GM18526 (cell line): ENCODE measurements around the gene YWHAQ.

ENCODE experiments used
- POLR2A ChIP-seq: IDR thresholded peaks from 3 replicates; pipeline ENCODE4 v1.6.1; 2011; ENCODE audit not compliant: insufficient read length; ENCODE audit errors: extremely low read depth

The YWHAQ gene

DNA sequence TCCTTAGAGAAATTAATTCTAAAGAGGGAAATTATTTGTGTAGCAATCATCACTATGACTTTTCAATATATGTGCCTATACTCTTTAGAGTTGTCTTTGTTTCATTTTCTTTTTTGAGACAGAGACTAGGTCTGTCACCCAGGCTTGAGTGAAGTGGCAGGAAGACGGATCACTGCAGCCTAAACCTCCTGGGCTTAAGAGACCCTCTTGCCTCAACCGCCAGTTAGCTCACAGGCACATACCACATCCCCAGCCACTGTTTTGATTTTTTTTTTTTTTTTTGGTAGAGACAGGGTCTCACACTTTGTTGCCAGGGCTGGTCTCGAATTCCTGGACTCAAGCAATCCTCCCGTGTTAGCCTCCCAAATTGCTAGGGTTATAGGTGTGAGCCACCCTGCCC, 12.4 kb downstream of the YWHAQ start:
- no peak for TF ChIP-seq POLR2A

DNA sequence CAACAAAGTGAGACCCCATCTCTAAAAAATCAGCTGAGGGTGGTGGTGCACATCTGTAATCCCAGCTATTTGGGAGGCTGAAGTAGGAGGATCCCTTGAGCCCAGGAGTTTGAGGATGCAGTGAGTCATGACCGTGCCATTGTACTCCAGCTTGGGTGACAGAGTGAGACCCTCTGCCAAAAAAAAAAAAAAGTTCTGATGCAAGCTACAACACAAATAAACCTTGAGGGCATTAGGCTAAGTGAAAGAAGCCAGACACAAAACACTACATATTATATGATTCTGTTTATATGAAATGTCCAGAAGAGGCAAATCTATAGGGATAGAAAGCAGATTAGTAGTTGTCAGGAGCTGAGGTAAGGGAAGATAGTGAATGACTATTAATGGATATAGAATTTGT, 13.0 kb downstream of the YWHAQ start:
- no peak for TF ChIP-seq POLR2A

DNA sequence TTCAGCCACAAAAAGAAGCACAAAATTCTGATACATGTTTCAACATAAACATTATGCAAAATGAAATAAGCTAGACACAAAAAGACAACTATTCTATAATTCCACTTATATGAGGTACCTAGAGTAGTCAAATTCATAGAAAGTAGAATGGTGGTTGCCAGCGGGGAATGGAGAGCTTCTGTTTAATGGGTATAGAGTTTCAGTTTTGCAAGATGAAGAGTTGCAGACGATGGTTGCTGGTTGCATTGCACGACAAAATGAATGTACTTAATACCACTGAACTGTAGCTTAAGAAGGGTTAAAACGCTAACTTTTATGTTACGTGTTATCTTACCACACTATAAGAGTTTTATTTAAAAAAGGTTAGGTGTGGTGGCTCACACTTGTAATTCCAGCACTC, 13.5 kb downstream of the YWHAQ start:
- no peak for TF ChIP-seq POLR2A

DNA sequence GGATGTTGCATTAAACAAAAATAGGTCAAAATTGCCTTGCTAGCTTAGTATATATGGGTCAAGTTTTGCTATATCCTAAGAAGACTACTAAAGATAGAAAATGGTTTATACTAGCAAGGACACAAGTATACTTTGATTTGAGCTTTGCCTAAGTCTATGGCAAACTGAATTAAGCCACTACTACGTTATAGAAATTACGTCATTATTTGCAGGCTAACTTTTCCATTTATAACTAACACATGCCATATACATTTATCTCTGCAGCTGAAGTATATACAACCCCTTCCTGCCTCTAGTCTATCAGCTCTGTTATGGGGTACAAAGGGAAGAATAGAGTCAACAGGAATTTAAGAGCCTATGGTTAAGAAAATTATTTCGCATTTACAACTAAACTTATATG, 16.2 kb downstream of the YWHAQ start:
- TF ChIP-seq POLR2A: no peak

DNA sequence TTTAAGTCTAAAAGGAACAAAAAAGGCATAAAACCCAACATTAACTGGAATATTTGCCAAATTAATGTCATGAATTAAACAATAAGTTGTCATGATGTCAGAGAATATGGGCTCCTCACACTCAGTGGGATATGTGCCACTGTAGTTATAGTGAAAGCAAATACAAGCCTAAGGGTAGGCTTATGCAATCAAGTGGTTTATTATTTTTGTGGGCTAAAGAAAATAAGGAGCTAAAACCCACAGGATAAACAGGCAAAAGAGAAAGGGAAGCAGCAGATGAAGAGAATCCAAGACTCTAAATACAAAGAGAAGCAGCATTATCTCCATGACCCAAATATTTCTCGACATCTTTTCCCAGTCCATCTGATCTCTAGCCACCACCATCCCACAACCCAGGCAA, 17.5 kb downstream of the YWHAQ start:
- TF ChIP-seq POLR2A: no peak

DNA sequence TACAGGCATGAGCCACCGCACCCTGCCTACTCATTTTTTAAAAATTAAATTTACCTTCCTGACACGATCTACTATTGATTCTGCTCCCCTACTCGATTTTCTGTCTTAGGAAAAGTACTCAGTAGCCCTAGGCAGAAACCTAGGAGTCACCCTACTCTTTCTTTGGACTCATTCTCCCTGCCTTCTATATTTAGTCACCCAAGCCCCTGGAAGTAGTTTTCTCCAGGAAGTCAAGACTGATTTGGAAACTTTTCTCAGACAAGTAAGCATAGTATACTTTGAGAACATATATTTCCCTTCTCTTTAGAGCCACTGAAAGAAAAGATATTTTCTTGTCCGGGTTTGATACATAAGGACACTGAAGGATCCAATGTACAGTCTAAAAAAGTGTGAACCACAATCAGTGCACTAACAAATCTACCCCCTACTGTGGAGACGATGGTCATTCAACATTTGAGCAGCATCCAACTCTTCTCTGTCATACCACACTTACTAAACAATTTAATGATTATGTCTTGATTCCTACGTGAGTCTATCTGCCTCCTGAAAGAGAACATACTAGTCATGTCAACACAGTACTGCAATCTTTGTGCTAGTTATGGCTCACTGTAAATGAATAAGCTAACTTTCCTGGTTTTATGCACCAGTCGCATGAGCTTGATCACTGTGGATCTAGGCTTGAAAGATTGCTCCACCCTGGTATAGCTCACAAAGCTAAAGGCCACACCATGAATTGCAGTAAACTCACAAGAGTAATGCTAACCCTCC, 19.8 kb downstream of the YWHAQ start:
- TF ChIP-seq POLR2A: no peak

DNA sequence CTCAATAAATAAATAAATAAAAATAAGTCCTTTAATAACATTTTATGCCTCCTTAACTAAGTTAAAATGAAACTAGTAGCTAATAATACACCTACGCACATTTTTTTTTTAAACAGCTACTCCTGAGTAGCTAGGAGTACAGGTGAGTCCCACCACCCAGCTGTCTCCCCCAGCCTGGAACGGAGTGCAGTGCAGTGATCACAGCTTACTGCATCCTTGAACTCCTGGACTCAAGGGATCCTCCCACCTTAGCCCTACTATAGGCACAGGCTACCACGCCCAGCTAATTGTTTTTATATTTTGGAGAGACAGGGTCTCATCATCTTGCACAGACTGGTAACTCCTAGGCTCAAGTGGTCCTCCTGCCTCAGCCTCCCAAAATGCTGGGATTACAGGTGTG, 28.4 kb downstream of the YWHAQ start:
- no peak for TF ChIP-seq POLR2A

DNA sequence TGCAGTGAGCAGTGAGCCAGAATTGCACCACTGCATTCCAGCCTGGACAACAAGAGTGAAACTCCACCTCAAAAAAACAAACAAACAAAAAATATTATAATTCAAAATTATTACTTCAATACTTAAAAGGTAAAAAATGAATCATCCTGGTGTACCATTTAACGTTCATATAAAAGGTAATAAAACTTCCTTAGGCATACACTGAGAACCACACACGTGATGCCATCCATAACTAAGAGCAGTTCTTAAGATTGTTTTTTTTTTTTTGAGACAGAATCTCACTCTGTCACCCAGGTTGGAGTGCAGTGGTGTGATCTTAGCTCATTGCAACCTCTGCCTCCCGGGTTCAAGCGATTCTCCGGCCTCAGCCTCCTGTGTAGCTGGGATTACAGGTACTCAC, 29.4 kb downstream of the YWHAQ start:
- no peak for TF ChIP-seq POLR2A

DNA sequence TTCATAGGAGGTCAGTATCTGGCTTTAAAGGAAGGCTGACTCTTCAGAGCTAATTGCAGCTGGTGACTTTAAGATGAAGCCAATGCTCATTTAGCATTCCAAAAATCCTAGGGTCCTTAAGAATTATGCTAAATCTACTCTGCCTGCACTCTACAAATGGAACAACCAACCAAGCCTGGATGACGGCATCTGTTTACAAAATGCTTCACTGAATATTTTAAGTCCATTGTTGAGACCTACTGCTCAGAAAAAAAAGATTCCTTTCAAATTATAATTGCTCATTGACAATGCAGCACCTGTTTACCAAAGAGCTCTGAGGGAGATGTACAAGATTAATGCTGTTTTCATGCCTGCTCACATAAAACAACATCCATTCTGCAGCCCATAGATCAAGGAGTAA, 31.4 kb downstream of the YWHAQ start:
- TF ChIP-seq POLR2A: no peak

DNA sequence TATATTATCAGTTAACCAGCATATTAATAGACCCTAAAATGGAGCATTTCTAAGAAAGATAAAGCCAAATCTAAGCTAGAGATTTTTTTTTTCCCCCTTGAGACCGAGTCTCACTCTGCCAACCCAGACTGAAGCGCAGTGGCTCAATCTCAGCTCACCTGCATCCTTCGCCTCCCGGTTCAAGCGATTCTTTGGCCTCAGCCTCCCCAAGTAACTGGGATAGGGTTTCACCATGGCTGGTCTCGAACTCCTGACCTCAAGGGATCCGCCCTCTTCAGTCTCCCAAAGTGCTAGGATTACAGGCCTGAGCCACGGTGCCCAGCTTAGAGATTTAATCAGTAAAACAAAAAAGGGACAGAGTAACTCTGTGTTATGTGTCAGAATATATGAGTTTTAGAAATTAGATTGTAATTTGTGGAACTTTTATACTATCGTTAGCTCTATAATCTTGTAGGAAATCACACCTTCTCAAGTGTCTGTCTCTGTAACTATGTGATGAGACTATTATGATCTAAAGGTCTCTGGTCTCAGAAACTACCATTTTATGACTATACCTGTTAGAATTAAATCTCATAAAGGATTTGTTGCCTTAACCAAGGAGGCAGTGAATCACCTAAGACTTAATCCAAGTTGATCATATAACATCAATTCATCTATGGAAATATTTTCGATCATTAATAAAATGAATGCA, 34.0 kb downstream of the YWHAQ start:
- TF ChIP-seq POLR2A: no peak

DNA sequence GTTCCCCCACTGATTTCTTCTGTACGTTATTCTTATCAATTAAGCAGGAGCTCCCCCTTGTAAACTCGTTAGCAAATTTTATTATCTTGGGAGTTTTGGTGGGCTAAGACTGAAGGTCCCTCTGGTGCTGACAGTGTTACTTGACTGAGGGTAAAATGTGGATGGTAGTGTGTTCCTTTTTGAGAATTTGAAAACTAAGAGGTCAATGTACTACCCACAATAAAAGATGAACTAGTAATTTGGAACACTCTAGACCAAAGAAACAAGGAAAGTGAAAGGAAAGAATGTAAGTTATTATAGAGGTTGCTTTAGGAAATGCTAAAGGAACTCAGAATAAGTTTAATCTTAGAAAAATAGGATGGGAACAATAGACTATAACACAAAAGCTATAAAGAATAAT, 35.1 kb downstream of the YWHAQ start:
- no peak for TF ChIP-seq POLR2A

DNA sequence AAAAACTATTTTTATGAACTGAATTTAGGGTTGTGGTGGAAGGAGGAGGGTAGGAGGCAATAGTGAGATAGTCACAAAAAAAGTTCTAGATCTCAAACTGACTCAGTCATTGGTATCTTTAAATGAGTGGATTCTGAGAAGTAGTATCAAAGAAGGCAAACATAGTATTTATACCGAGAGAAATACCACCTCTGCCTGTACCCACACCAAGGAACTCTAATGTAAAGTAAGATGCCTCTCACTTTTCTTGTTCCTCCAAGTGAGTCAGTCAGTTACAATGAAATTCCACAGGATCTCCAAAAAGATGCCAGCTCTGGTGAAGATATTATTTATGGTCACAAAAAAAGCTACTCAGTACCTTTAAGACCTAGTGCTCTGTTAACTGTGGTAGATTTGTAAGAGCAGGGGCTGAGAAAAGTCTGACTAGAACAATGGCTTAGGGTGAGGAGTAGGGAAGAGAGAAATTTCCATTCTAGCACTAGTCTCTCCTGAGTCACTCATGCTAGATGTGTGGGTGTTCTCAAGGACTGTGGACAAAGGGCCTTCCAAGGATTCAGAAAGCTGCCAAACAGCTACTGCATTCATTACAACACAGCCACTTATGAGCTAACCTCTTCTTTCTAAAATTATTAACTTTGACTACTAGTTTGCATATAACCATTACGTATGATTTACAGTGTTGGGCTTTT, 36.3 kb downstream of the YWHAQ start:
- no peak for TF ChIP-seq POLR2A

DNA sequence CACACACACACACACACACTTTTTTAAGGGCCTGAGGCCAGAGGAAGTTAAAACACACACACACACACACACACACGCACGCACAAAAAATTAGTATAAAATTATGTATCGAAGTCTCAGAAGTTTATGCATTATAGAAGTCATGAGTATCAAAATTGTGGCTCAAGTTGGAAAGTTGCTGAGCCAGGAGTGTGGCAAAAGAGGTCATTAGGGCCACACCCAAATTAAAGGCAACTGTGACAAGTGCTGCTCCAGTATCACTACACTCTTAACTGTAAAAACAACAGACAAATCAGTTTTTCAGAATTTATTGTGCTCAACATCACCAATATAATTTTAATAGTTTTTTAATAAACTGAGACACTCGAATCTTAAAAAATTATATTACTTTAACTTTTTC, 36.9 kb downstream of the YWHAQ start:
- no peak for TF ChIP-seq POLR2A

DNA sequence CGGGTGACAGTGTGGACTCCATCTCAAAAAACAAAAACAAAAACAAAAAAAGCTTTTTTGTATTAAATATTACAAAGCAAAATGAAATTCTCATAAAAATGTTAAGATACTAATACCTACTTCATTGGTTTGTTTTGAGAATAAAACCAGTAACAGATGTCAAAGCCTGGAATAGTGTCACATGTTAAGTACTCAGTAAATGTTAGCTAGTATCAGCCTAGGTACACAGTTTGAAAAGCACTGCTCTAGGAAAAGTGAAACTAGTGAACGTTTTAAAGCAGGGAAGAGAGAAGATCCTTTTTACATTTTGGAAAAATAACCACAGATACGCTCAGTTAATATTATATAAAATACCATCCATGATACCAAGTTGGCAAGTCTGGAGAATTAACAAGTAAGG, 38.1 kb downstream of the YWHAQ start:
- no peak for TF ChIP-seq POLR2A

DNA sequence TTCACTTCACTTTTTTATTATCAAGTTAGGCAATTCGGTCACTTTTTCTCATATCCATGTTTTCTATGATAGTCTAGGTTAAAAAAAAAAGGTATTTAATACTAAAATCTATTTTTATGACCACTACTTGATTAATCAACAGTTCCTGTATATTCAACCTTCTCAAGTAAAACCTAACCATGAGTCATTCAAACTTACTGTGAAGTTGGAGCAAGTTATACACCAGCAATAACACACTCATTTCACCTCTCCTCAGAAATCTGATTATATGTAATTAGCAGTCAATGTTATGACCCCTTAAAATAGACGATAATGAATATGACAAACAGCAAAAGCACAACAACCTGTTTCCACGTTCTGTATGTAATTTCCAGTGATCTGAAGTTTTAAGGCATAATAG, 40.2 kb downstream of the YWHAQ start:
- TF ChIP-seq POLR2A: no peak

DNA sequence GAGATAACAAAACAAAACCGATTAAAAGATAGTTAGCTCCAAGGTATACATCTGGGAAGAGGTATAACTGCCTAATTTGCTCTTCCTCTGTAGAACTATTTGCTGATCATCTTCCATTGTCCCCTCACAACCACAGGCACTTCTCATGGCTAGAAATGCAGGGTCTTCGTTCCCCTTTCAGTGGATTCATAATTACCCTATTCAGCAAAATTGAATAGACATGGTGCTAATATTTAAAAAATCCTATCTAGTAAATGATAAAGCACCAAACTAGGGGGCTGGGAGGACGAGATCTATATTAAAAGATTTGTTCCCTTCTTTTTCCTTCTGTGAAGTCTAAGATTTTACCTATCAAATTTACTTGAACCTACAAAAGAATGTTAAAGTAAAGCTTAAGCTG, 44.3 kb downstream of the YWHAQ start:
- no peak for TF ChIP-seq POLR2A

DNA sequence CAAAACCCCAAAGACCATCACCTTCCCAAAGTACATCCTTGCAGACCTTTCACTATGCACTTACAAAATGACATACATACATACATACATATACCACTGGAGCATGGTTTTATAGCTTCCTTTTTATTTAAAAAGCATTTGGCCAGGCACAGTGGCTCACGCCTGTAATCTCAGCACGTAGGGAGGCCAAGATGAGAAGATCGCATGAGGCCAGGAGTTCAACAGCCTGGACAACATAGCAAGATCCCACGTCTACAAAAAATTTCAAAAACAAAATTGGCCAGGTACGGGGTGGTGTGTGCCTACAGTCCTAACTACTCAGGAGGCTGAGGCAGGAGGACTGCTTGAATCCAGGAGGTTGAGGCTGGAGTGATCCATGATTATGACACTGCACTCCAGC, 45.3 kb downstream of the YWHAQ start:
- TF ChIP-seq POLR2A: no peak

DNA sequence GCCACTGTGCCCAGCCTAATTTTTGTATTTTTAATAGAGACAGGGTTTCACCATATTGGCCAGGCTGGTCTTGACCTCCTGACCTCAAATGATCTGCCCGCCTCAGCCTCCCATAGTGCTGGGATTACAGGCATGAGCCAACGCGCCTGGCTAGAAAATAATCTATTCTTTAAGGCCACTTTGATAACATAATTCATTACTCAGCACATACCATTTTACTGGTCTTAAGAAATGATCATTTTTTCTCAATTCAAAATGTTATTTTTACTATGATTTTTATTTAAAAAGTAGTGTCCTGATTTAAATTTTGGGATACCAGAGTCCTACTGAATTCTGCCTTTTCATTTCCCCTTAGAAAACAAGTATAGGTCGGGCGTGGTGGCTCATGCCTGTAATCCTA, 48.2 kb downstream of the YWHAQ start:
- TF ChIP-seq POLR2A: no peak
